GM19240 (cell line): Measurements from ENCODE around the gene MRGPRG.

Experiments used
- DNase-seq: peaks from one replicate; pipeline ENCODE4 v3.0.0; 2011; ENCODE audit warnings: low spot score; ENCODE audit not compliant: insufficient read length

MRGPRG gene

DNA sequence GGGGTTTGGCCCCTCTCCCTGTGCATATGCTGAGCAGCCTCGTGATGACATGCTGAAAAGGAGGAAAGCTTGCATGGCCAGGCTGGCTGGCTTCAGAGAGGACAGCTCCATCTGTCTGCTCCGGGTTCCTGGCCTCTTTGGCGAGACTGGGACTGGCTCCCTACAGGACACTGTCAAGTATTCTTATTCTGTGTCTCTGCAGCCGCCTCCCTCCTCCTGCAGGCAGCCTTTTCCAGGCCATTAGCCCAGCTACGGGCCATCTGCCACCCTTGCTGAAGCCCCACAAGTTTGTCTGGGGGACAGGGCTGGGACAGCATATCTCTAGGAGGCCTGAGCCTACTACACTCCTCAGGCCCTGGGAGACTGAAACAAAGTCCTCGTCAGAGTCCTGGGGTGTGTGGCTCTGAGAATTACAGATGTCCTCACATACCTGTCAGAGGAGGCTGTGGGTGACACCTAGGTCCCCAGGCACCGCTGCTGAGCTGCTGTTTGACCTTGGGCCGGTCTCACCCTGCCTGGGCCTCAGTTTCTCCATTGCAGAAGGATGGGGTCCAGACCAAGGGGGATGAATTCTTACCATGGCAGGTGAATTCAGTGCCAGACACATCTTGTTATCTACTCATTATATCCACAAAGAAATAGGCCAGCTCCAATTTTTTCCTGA is 11.0 kb downstream of the MRGPRG start:
- no peak for DNase-seq

DNA sequence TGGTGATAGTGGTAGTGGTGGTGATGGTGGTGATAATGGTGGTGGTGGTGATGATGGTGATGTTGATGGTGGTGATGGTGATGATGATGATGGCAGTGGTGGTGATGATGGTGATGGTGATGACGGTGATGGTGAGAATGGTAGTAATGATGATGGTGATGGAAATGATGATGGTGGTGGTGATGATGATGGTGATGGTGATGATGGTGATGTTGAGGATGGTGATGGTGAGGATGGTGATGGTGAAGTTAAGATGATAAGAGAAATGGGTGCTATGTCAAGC is 11.8 kb downstream of the MRGPRG start:
- no peak for DNase-seq

DNA sequence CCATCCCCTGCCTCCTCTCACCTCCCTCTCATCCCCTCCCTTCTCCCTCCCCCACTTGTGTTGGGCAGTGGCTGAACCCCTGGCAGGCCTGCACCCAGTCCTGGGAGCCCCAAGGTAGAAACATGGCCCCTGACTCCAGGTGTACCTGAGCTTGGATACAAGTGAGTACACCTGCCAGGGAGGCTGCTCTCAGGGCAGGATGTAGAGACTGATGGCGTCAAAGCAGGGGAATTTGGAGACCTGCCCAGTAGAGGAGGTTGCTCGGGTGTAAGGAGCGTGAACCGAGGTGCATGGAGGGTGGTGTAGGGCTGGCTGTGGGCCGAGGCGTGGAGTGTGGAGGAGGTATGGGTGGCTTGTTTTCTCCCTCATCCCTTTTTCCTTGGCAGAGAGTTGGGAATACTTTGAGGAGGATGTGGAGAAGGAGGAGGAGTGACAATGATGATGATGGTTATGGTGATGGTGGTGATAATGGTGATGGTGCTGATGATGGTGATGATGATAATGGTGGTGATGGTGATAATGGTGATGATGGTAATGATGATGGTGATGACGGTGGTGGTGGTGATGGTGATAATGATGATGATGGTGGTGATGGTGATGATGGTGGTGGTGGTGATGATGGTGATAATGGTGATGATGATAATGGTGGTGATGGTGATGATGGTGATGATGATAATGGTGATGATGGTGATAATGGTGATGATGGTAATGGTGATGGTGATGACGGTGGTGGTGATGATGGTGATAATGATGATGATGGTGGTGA is 12.3 kb downstream of the MRGPRG start:
- no peak for DNase-seq

DNA sequence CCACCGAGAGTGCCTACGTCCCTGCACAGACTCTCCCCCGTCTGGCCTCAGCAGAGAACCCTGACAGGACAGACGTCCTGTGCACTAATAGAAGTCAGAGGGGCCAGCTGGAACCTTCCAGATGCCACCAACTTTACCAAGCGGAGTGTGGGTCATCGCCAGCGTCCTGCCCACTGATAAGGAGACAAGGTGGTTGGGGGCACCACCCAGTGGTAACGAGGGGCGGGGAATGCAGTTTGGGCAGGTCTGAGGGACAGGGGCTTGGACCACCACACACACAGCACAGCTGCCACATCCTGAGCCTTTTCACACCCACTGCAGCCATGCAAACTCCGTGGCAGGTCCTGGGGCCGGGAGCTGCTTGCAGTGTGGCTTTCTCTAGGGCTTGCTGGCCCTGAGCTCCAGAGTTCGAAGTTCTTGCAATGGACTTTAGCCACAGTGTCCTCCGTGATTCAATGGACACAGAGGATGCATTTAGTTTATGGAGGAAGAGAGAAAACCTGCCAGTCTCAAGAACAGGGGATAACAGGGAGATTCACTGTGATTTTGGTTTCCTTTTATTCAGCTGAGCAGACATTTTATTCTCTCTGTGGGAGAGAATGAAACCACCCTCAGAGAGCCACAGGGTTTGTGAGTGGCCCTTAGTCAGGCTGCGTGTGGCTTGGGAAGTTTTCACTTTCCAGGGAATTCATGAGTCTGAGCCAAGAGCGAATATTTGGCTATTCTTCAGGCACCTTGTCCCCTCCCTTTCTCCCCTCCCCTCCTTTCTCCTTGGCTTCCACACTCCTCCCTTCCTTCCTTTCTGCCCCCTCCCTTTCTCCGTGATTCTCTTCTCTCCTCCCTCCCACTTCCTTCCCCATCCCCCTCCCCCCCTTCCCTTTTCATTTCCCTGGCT is 13.1 kb downstream of the MRGPRG start:
- DNase-seq: no peak

DNA sequence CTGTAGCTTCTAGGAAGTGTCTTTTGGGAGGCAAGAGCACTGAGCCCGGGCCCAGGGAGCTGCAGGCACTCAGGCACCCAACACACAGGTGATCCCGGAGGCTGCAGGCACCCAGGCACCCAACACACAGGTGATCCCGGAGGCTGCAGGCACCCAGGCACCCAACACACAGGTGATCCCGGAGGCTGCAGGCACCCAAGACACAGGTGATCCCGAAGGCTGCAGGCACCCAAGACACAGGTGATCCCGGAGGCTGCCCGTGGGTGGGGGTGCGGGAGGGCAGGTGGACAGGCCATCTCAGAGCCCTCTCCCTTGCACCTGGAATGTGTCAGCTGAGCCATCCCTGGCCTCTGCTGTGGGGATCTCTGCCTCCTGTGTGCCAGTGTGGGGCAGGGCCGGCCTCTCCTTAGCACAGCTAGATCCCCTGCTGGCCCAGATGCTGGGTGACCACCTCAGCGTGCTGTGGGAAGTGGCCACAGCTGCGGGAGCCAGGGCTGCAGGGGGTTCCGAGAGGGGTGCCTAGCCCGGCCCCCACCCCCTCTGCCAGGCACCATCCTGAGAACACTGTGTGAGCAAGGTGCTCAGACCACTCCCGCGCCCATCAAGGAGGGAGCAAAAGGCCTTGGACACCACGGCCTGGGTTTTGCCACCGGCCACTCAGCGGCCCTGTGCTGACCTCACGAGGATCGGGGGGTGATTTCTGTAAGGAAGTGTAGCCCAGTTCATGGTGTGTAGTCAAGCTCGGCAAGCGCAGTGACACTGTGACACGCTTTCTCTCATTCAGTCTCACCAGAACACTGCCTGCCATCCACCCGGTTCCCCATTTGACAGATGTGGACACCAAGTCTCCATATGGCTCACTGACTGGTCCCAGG is 14.2 kb downstream of the MRGPRG start:
- no peak for DNase-seq

DNA sequence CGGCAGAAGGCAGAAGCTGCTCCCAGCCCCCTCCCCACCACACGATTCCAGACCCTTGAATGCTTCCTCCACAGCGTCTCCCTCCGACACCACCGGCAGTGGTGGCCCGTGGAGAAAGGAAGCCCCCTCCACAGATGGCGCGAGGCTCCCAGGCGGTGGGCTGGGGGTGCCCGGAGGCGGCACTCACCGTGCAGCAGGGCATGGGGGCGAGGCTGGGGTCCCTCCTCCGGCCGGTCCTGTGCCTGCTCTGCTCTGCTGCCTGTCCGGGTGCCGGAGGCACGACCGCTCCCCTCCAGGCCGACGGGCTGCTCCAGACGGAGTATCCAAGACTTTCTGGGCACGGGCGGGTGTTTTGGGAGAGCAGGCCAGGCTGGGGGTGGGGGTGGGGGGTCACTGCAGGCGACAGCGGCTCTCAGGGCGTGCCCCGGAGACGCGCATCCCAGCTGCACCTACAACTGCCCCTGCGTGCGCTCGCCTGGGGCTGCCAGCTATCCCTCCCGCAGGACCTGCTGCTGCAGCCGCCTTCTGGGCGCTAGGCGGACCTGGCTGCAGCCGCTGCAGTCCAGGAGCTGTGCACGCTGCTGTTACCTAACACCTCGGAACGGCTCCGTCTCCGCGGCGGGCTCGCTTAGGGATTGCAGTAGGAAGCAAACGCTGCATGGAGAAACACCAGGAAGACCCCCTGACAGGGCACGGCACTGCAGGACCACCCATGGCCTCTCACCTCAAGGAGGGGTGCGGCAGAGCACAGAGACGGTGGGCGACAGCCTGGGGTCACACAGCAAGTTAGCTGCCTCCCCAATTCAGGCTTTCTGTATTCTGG is 15.2 kb downstream of the MRGPRG start:
- DNase-seq: no peak

DNA sequence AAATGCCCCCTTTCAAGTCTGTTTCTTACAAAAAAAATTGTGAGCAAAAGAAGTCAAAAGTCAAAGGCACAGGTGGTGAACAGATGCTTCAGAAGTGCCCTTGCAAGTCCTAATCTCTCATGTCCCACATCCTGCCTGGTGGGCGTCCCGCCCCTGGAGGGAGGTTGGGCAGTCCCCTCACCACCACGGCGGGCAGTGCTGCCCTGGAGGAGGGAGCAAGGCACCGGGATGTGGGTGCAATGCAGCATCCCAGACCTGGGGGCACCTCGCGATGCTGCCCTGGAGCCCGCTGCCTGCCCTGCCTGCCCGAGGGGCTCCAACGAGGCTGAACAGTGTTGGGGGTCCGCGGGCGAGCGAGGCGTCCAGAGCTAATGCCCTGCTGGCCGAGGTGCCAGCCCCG is 15.9 kb downstream of the MRGPRG start:
- DNase-seq: no peak

DNA sequence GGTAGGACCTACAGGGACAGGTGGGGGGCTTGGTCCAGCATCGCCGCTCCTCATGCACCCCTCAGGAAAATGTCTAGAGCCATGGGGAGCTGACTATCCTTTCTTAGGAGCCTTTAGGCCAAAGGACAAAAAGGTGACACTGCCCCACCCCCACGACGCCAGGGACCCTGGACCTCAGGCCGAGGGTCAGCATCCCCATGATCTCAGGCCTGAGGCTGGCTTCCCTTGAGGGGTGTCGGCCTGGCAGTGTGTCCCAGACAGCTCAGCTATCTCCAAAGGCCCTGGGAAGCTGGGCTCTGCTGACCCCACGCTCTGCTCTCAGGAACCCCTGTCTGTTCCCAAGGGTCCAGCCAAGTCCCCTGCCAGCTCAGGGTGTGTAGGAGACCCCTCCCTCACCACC is 16.3 kb downstream of the MRGPRG start:
- DNase-seq: no peak

DNA sequence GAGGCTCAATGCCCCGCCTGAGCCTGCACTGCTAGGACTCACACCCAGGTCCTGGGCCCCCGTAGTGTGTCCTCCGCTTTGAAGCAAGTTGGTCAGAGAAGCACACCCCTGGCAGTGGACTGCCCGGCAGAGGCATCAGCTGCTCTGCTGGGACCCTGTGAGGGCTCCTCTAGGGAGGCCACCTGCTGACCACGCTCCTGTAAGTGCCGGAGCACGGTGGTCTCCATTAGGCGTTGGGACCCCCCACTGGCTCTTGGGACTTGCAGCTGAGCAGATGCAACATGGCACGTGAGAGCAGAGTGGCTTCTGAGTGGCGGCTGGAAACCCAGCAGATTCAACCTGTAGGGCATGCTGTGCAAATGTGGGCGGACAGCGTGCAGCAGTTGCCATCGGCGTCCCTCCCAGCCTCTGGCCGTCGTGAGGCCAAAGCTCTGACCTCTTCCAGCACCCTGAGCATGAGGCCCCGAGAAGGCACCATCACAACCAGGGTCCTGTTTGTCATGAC is 16.9 kb downstream of the MRGPRG start:
- DNase-seq: no peak

DNA sequence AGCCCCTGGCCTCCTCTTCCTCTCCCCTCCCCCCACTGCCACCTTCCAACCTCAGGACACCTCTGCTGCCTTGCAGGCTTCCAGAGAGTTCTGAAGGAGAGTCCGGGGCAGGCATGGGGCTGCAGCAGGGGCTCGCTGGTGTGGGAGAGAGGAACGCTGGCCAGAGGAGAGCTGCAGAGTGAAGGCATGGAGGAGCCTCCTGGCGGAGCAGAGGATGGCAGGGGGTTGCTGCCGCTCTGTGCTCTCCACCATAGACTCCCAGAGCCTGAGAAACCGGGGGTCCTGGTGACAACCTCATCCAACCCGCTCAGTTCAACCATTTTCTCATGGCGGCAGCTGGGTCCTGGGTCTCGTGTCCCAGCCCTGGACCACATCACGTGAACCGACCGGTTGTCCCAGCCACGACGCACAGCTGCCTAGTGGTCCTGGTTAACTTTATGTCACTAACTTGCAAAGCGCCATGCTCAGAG is 17.5 kb downstream of the MRGPRG start:
- no peak for DNase-seq

DNA sequence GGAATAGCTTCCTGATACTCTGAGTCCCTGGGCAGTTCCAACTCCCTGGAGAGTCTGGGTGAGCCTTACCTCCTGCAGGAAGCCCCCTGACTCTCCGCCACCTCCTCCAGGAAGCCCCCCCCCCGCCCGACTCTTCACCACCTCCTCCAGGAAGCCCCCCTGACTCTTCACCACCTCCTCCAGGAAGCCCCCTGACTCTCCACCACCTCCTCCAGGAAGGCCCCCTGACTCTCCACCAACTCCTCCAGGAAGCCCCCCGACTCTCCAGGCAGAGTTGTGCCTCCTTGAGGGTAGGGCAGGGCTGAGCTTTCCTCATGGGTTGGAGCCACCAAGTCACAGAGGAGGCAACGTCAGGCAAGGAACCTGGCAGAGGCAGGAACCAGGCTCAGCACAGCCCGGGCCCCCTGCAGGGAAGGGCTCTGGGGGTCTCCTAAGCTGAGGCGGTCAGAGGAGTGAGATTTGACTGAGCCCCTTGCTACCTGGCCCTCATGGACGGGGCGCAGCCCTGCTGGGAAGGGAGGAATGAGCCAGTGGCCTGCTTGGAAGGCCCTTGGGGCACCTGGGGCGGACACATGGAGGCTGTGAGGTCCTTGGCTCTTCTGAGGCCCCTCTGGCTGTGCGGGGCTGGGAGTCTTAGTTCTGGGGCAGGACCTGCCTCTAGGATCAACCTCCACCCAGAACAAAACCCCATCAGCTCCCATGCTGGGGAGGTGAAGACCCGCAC is 18.1 kb downstream of the MRGPRG start:
- no peak for DNase-seq

DNA sequence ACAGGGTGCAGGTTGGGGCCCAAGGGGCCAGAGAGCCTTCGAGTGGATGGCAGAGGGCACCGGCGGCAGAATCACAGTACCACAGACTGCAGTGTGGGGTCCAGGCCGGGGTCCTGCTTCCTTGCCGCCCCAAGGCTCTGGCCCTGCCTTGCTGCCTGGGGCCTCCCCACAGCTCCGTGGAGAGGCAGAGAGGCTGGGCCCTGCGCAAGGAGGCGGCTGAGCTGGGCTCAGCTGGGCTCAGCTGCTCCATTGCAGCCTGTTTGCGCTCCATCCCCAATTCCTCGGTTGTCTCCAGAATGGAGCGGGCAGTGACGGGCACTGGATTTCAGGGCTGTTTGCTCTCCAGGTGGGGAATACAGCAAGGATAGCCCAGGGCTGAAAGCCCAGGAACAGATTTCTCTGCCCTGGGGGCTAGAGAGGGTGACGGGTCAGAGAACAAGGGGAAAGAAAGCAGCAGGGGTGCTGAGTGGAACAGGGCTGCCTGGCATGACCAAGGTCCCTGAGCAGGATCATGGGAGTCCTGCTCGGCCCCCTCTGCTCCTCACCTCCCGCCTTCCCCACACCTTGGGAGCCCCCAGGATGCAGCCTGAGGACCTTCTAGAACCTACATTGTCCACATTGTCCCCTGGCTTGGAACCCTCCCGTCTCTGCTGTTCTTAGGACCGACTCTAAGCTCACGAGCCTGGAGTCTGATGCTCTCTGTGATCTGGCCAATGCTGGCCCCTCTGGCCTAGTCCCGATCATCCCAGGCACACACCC is 18.9 kb downstream of the MRGPRG start:
- DNase-seq: no peak

DNA sequence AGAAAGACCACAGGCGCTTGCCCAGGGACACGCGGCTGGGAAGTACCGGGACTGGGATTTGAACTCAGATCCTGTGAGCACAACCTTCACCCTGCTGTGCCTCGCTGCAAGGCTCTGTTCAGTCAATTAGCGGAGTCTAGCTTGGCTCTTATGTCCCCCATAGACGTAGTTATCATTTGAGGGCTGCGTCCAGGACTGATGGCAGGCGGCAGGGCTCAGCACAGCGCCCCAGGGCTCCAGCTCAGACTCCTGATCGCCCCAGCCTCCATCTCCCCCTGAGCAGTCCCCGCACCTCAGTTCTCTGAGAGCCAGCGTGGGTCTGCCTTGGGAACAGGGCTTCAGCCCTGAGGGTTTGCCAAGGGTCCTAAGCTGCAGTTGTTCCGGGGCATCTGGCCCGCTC is 19.8 kb downstream of the MRGPRG start:
- no peak for DNase-seq

DNA sequence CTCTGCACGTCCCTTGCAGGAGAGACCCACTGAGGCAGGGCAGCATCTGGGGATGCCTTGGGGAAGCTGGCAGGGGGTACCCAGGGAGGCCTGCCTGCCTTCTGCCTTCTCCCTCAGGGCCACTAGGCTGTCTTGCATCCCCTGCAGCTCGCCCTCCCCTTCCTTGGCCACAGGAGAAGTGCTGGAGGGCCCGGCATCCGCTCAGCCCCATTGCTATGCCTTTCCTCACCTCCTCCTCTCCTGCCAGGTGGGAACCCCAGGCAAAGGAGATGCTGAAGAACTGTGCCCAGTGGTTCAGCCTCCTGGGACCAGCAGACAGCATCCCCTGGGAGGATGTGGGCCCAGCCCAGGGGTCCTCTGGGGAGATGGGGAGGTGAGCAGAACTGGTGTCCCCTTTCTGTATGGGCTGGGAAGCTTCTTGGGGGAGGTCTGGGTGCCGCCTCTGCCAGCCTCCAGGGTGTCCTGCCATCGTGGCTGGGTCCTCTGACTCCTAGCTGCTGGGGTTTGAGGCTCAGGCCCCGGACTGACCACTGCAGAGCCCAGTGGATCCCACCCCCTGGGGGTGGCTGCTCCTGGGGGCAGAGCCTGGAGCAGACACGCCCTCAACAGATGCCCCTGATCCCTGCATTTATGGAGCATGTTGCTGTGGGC is 20.6 kb downstream of the MRGPRG start:
- no peak for DNase-seq

DNA sequence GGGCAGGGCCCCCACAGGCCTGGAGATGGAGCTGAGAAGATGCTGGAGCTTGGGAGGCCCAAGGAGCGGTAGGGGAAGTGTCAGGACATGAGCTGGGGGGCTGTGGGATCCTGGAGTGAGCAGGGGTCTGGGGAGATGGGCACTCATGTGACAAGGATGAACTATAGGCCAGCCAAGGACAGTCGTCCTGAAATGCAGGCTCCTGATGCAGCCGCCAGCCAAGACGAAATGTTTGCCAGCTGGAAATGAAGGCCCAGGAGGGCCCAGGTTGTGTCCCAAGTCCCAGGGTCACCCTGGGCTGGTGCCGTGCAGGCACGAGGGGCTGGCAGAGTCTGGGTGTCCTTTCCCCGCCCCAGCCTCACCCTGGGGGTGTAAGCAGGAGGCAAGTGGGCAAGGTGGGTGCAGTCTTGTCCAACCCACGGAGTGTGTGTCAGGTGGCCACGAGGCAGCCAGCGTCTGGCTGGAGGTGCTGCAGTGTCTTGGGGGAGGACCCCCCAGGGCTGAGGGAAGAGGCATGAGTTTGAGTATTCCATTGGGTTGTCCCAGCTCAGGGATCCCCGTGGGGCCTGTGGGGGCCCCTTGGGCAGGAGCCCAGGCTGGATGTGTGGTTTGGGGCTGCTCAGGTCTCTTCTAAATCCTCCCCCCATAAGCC is 21.4 kb downstream of the MRGPRG start:
- DNase-seq: no peak

DNA sequence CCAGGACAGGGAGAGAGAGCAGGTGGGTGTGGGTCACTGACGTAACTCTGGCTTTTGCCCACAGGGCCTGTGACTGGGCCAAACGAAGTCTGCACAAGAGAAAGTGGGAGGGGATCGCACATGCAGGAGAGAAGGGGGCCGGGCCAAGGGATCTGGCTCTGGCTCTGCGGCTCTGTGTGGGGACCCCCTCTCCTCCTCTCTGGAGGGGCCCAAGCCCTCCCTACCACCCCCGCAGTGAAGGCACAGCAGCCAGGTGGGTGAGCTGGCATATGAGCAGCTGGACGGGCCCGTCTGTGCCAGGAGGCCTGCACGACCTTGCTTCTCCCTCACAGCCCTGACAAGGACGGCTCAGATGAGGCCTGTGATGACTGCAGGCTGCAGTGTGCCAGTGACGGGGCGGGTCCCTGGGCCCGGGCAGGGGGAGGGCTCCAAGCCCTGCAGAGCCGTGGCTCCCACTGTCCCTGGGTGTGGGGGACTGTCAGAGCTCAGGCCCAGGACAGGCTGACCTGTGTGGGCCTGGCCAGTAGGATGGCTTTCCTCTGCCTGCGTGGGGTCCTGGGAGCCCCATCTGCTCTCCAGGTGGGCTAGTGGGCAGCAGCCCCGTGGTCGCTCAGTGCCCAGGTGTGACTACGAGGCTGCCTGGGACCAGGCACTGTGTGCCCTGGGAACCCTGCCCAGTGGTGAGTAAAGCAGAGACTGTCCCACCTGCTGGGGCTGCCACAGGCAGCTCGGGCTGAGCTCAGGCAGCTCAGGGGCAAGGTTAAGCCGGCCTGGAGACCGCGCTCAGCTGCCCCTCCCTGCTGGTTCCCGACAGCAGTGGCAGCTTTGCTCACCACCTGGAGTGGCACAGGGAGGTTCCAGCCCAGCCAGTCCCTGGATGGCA is 22.2 kb downstream of the MRGPRG start:
- DNase-seq: no peak
